GM12874 (cell line): ENCODE results near the gene FNBP1.

ENCODE experiments used
- CTCF ChIP-seq: IDR thresholded peaks from 2 replicates; pipeline ENCODE4 v1.5.1; 2011; ENCODE audit warnings: low read depth, mild to moderate bottlenecking, control low read depth, low read length, moderate library complexity; ENCODE audit not compliant: insufficient read depth

Gene FNBP1

GRCh38 chr9:130042885-130043653 is at the start of gene FNBP1:
Gene FNBP1, minus strand, starts transcription at chr9:130043189. Its CDS starts 214 bp downstream, at chr9:130042975.
- no peak for TF ChIP-seq CTCF

GRCh38 chr9:130090915-130091314 is 47.9 kb upstream of the FNBP1 start:
- TF ChIP-seq CTCF: no peak

- TF ChIP-seq CTCF: no peak
Measured at GRCh38 chr9:130089141-130089540, 46.2 kb upstream of the FNBP1 start.

- TF ChIP-seq CTCF: no peak
Measured at GRCh38 chr9:130088051-130088450, 45.1 kb upstream of the FNBP1 start.

GRCh38 chr9:130084337-130084736 is 41.3 kb upstream of the FNBP1 start:
- TF ChIP-seq CTCF: no peak

GRCh38 chr9:130078547-130078946 is 35.6 kb upstream of the FNBP1 start:
- TF ChIP-seq CTCF: no peak

GRCh38 chr9:130073373-130073772 is 30.4 kb upstream of the FNBP1 start:
- TF ChIP-seq CTCF: no peak
